Endothelial cell of umbilical vein (primary cell): ENCODE results near the gene TMEM125. TPM values are rescaled to one million over a fixed set of nuclear protein-coding genes. Genes with fewer than 3 reads are reported as not detected.

Experiments
- BruUV-seq: library from RNA; stranded (reverse); fragments of 400-500 nt; replicated peaks from 2 replicates; lab custom pipeline; 2021; lab: Mats Ljungman, UMichigan
- CTCF ChIA-PET: fragments of 300-600, 350-600 bp; sonication (Branson Sonifier 250); formaldehyde crosslinking; loops from one replicate; lab custom pipeline; 2021; ENCODE audit warnings: antibody characterized with exemption, inconsistent platforms; lab: Charles Lee
- POLR2A ChIA-PET: fragments of 300-600, 350-600 bp; sonication (Branson Sonifier 250); formaldehyde crosslinking; loops from one replicate; lab custom pipeline; 2021; ENCODE audit warnings: antibody characterized with exemption, inconsistent platforms; lab: Charles Lee
- DNase-seq: peaks from one replicate; pipeline ENCODE4 v3.0.0-alpha.2; 2011; ENCODE audit warnings: low read depth, low spot score
- FAIRE-seq: peaks from 2 replicates; lab custom pipeline; 2011; peaks lifted over from hg19 to GRCh38; lab: Jason Lieb, UNC
- H2AFZ ChIP-seq: 2 replicates; pipeline ENCODE4 v1.6.0; 2012; ENCODE audit warnings: low read depth, low read length, control low read depth, inconsistent platforms
- H3K27ac ChIP-seq: 2 replicates; pipeline ENCODE4 v1.5.1; 2011; ENCODE audit warnings: low read depth, mild to moderate bottlenecking, control low read depth, low read length, moderate library complexity; ENCODE audit not compliant: insufficient read depth
- H3K27me3 ChIP-seq, 2 experiments: 2 replicates each; pipeline versions ENCODE4 v1.6.0 to v1.6.1; 2011; ENCODE audit warnings: low read length in 2 of 2, mixed read lengths in 1 of 2; ENCODE audit not compliant: control insufficient read depth in 2 of 2, insufficient read depth in 2 of 2
- H3K36me3 ChIP-seq, 2 experiments: 2 replicates in 1 of 2; 3 replicates in 1 of 2; pipeline ENCODE4 v1.5.1; 2011; ENCODE audit warnings: low read length in 2 of 2, mild to moderate bottlenecking in 1 of 2, moderate library complexity in 1 of 2; ENCODE audit not compliant: control insufficient read depth in 2 of 2, insufficient read depth in 2 of 2; ENCODE audit errors: extremely low read depth in 1 of 2
- H3K4me1 ChIP-seq: 3 replicates; pipeline ENCODE4 v1.5.1; 2011; ENCODE audit warnings: mild to moderate bottlenecking, low read length; ENCODE audit not compliant: control insufficient read depth, insufficient read depth; ENCODE audit errors: extremely low read depth
- H3K4me2 ChIP-seq: 2 replicates; pipeline ENCODE4 v1.6.1; 2011; ENCODE audit warnings: low read length, control low read depth, mixed read lengths; ENCODE audit not compliant: insufficient read depth
- H3K4me3 ChIP-seq, 3 experiments: fragments of 200-600 bp in 1 of 3; sonication (generic), shearing (Covaris generic) in 1 of 3; replicated peaks in 1 of 3; 2 replicates each; pipeline ENCODE4 v1.5.1; 2011 to 2016; ENCODE audit warnings: control low read depth in 3 of 3, low read length in 3 of 3, mild to moderate bottlenecking in 2 of 3, inconsistent platforms in 1 of 3, low read depth in 1 of 3, moderate library complexity in 1 of 3; ENCODE audit not compliant: insufficient read depth in 1 of 3
- H3K79me2 ChIP-seq: 2 replicates; pipeline ENCODE4 v1.6.0; 2012; ENCODE audit warnings: low read length, inconsistent platforms; ENCODE audit not compliant: control insufficient read depth, insufficient read depth
- H3K9ac ChIP-seq: replicated peaks from 2 replicates; pipeline ENCODE3; 2011; ENCODE audit warnings: low read length, control low read depth; ENCODE audit not compliant: insufficient read depth; ENCODE audit errors: extremely low read depth
- H3K9me1 ChIP-seq: replicated peaks from 3 replicates; pipeline ENCODE4 v1.6.0; 2011; ENCODE audit warnings: mild to moderate bottlenecking, low read length; ENCODE audit not compliant: control insufficient read depth, insufficient read depth; ENCODE audit errors: extremely low read depth
- H3K9me3 ChIP-seq: replicated peaks from 2 replicates; pipeline ENCODE4 v1.5.1; 2012; ENCODE audit warnings: low read length, inconsistent platforms; ENCODE audit not compliant: control insufficient read depth, insufficient read depth
- H4K20me1 ChIP-seq: replicated peaks from 2 replicates; pipeline ENCODE3; 2011; ENCODE audit warnings: mild to moderate bottlenecking, low read length; ENCODE audit not compliant: control insufficient read depth, insufficient read depth; ENCODE audit errors: extremely low read depth
- EZH2 ChIP-seq: IDR thresholded peaks from 2 replicates; pipeline ENCODE4 v1.6.1; 2012; ENCODE audit warnings: borderline replicate concordance, low read depth, mild to moderate bottlenecking, moderate library complexity, low read length, inconsistent platforms; ENCODE audit not compliant: severe bottlenecking
- FOS ChIP-seq: IDR thresholded peaks from 2 replicates; pipeline ENCODE4 v1.6.1; 2011; ENCODE audit warnings: mild to moderate bottlenecking, low read length, moderate library complexity, borderline replicate concordance; ENCODE audit not compliant: insufficient read depth
- GATA2 ChIP-seq: IDR thresholded peaks from 2 replicates; pipeline ENCODE4 v1.7.0; 2011; ENCODE audit warnings: low read depth, mild to moderate bottlenecking, moderate library complexity, mixed read lengths, low read length; ENCODE audit not compliant: insufficient read length, insufficient read depth
- JUN ChIP-seq: IDR thresholded peaks from 2 replicates; pipeline ENCODE4 v1.6.1; 2011; ENCODE audit warnings: borderline replicate concordance, low read depth; ENCODE audit not compliant: insufficient read length, insufficient read depth
- MYC ChIP-seq: IDR thresholded peaks from one replicate; pipeline ENCODE4 v1.6.1; 2011; ENCODE audit warnings: mild to moderate bottlenecking, low read depth, low read length
- POLR2A ChIP-seq: IDR thresholded peaks from 2 replicates; pipeline ENCODE4 v1.6.1; 2012; ENCODE audit warnings: low read depth, mild to moderate bottlenecking, control low read depth, low read length
- POLR2AphosphoS5 ChIP-seq: IDR thresholded peaks from 2 replicates; pipeline ENCODE4 v1.6.1; 2012; ENCODE audit warnings: low read depth, mild to moderate bottlenecking, control low read depth, low read length, moderate library complexity; ENCODE audit not compliant: insufficient read depth
- dilution Hi-C: fragments of 300-500 bp; cut with MboI; formaldehyde crosslinking; loops from one replicate; pipeline ENCODE4 v1.15.0; 2019; ENCODE audit warnings: low sequenced_read_pairs; ENCODE audit not compliant: extremely low pct_ligation_motif_present
- intact Hi-C: fragments of 100-400 bp; cut with micrococcal nuclease; formaldehyde crosslinking; loops from one replicate; pipeline ENCODE4 v1.10.0; 2022
- polyA plus RNA-seq, 4 experiments: library from polyadenylated mRNA; depleted of rRNA in 3 of 4; stranded (reverse) in 3 of 4; unstranded in 1 of 4; fragments of >200 nt; gene quantifications; 2 replicates each; pipeline versions ENCODE4 v1.2.1 to v1.2.3, GENCODE V29; 2011 to 2012; ENCODE audit warnings: missing spikeins in 1 of 4
- total RNA-seq: library from RNA; stranded (reverse); gene quantifications from 2 replicates; pipeline ENCODE4 v1.2.3, GENCODE V29; 2021
- TF ChIP-seq, protein P1 (sequence below), 2 donors: IDR thresholded peaks; 1 replicate in 1 of 2; 2 replicates in 1 of 2; pipeline ENCODE4 v1.5.1; 2011; ENCODE audit warnings: low read length in 2 of 2, mild to moderate bottlenecking in 2 of 2, moderate library complexity in 2 of 2, control low read depth in 1 of 2, inconsistent platforms in 1 of 2, low read depth in 1 of 2; ENCODE audit not compliant: insufficient read depth in 1 of 2; ENCODE audit errors: extremely low read depth in 1 of 2
- TF ChIP-seq, protein P2 (sequence below): IDR thresholded peaks from 2 replicates; pipeline ENCODE4 v1.6.1; 2011; ENCODE audit not compliant: insufficient read depth, insufficient read length

Gene TMEM125
- total and polyA plus RNA-seq, 2 donors (not counting 3 experiments of a cell fraction or from before 2014, with no cell fraction given), result 0.17 TPM; not detected in 1

DNA sequence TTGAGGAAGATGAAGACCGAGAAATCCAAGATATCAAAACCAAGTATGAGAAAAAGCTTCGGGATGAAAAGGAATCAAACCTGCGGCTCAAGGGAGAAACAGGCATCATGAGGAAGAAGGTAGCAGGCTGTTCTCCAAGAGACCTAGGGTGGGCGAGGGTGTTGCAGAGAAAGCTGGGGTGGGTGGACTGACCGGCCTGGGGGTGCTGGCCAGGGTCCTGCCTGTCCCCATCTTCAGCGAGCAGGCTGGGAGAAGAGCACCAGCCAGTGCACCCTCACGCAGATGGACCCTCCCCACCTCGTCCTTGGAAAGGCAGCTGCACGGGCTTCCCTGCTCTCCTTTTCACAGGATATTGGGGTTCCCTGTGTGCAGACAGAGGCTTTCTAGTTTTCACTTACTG, 46.9 kb upstream of the TMEM125 start:
- Histone ChIP-seq H3K4me3 (no peak overlapping the region), H3K9me1 (no peaks in the 10 kb centered on the region), H3K9me3 (no peaks in the 10 kb centered on the region), H4K20me1 (no peaks in the 10 kb centered on the region), H3K79me2 (no peaks in the 10 kb centered on the region), H3K36me3 (no peaks in the 10 kb centered on the region), H3K9ac (no peak overlapping the region), H3K4me2 (no peak overlapping the region), H3K27me3 (no peaks in the 10 kb centered on the region), H2AFZ (no peak overlapping the region), H3K27ac (no peak overlapping the region), H3K4me1 (no peaks in the 10 kb centered on the region)
- no peak for DNase-seq
- no TSS peak for BruUV-seq
- CTCF ChIA-PET, result no interaction called here
- intact Hi-C loops (no loop called here), dilution Hi-C loops (no loop called here)
- POLR2A ChIA-PET, result no interaction called here
- TF ChIP-seq GATA2 (no peak), POLR2A (no peak), FOS (no peak), EZH2 (no peak), MYC (no peak), JUN (no peak), POLR2AphosphoS5 (no peak)
- TF ChIP-seq, protein P1, sequence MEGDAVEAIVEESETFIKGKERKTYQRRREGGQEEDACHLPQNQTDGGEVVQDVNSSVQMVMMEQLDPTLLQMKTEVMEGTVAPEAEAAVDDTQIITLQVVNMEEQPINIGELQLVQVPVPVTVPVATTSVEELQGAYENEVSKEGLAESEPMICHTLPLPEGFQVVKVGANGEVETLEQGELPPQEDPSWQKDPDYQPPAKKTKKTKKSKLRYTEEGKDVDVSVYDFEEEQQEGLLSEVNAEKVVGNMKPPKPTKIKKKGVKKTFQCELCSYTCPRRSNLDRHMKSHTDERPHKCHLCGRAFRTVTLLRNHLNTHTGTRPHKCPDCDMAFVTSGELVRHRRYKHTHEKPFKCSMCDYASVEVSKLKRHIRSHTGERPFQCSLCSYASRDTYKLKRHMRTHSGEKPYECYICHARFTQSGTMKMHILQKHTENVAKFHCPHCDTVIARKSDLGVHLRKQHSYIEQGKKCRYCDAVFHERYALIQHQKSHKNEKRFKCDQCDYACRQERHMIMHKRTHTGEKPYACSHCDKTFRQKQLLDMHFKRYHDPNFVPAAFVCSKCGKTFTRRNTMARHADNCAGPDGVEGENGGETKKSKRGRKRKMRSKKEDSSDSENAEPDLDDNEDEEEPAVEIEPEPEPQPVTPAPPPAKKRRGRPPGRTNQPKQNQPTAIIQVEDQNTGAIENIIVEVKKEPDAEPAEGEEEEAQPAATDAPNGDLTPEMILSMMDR (IDR thresholded peaks at IDR 0.05; ENCODE audit: extremely low read depth in 1 of 2, insufficient read depth in 1 of 2, low read depth in 1 of 2, low read length in 2 of 2), result no peak
- TF ChIP-seq, protein P2, sequence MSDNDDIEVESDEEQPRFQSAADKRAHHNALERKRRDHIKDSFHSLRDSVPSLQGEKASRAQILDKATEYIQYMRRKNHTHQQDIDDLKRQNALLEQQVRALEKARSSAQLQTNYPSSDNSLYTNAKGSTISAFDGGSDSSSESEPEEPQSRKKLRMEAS, result no peak
- FAIRE-seq, result no peak
